ENCODE measurements around the gene CCDC146. TPM values are rescaled to one million over a fixed set of nuclear protein-coding genes. Genes with fewer than 3 reads are reported as not detected.

The CCDC146 gene
- total and polyA plus RNA-seq, 2 of the 8 experiments (the other 6 are each of a cell fraction or from before 2014, with no cell fraction given) = 0.88 to 2.4 TPM

- Histone ChIP-seq H3K79me2 (ENCODE audit: control insufficient read depth in 1 of 2, insufficient read depth in 2 of 2, low read length in 2 of 2) (no peaks in the 10 kb centered on the region), H3K23me2 (ENCODE audit: low read depth, low read length) (no peaks in the 10 kb centered on the region), H3K9ac (replicated peaks in 1 of 4; ENCODE audit: extremely low read depth in 1 of 4, low read depth in 3 of 4, low read length in 3 of 4) (no peak overlapping the region), H2BK120ac (replicated peaks; ENCODE audit: low read depth, low read length) (no peak overlapping the region), H4K20me1 (replicated peaks in 1 of 2; ENCODE audit: control insufficient read depth in 1 of 2, insufficient read depth in 2 of 2, low read length in 2 of 2) (no peaks in the 10 kb centered on the region), H2BK20ac (ENCODE audit: low read length) (no peak overlapping the region), H4K8ac (ENCODE audit: extremely low read depth, insufficient read depth, low read length) (no peak overlapping the region), H3K9me3 (ENCODE audit: insufficient read depth in 2 of 2, low read depth in 1 of 2, low read length in 1 of 2) (peaks cover 16 to 18% of the 10 kb centered on the region in 2 experiments), H4K5ac (ENCODE audit: insufficient read length, low read depth, low read length) (no peak overlapping the region), H3K4me2 (ENCODE audit: insufficient read depth in 1 of 2, low read depth in 2 of 2, low read length in 2 of 2) (no peak overlapping the region), H3K4ac (replicated peaks; ENCODE audit: insufficient read length, low read depth, low read length) (no peak overlapping the region), H2BK12ac (ENCODE audit: low read depth, low read length) (no peak overlapping the region), H3K23ac (ENCODE audit: insufficient read length) (no peak overlapping the region), H3K27me3 (replicated peaks in 1 of 4; ENCODE audit: control insufficient read depth in 3 of 4, extremely low read depth in 1 of 4, insufficient read depth in 3 of 4, low read length in 3 of 4) (no peaks in the 10 kb centered on the region), H4K91ac (replicated peaks; ENCODE audit: insufficient read length, low read length) (no peak overlapping the region), H3K18ac (ENCODE audit: extremely low read depth, low read length) (no peak overlapping the region), H2AK5ac (ENCODE audit: low read depth, low read length) (no peak overlapping the region), H2BK15ac (ENCODE audit: low read length) (no peak overlapping the region), H3K27ac (ENCODE audit: low read depth, low read length) (no peak overlapping the region), H2BK5ac (ENCODE audit: low read depth, low read length) (no peak overlapping the region), H3K4me1 (replicated peaks in 1 of 4; ENCODE audit: control insufficient read depth in 3 of 4, insufficient read depth in 4 of 4, low read length in 3 of 4) (no peaks in the 10 kb centered on the region), H3K56ac (replicated peaks; ENCODE audit: insufficient read length, low read depth, low read length) (no peak overlapping the region), H3K4me3 (ENCODE audit: extremely low read depth in 1 of 4, insufficient read depth in 2 of 4, low read depth in 3 of 4, low read length in 4 of 4) (no peak overlapping the region), H2AFZ (ENCODE audit: low read length) (no peak overlapping the region), H3K79me1 (ENCODE audit: low read depth, low read length) (no peaks in the 10 kb centered on the region), H3K14ac (ENCODE audit: insufficient read length) (no peak overlapping the region), H3K36me3 (ENCODE audit: control insufficient read depth in 2 of 4, insufficient read depth in 4 of 4, low read length in 3 of 4) (0 out of 8 replicates have a peak, but pooled peaks cover 0 to 4% (median 0%) of the 10 kb centered on the region in 4 experiments)
- ChIA-PET CTCF (ENCODE audit: partially characterized antibody) (interaction anchor here (1.6 kb wide), 1 partner anchor 38 kb away, joined by 4 read pairs; no protein-coding TSS in a partner anchor), POLR2A (ENCODE audit: partially characterized antibody) (no interaction called here)
- TF ChIP-seq EP300 (IDR thresholded peaks at IDR 0.05; ENCODE audit: borderline replicate concordance in 1 of 2, low read depth in 2 of 2, low read length in 2 of 2) (no peak), CTCF (IDR thresholded peaks at IDR 0.05; ENCODE audit: control extremely low read depth in 1 of 3, insufficient read depth in 1 of 3, low read depth in 1 of 3, low read length in 3 of 3) (no peak), POLR2AphosphoS5 (IDR thresholded peaks at IDR 0.05; ENCODE audit: low read depth, low read length) (no peak), RFX5 (IDR thresholded peaks at IDR 0.05; ENCODE audit: borderline replicate concordance, low read depth, low read length) (no peak), GABPA (IDR thresholded peaks at IDR 0.05; ENCODE audit: borderline replicate concordance, insufficient read depth, low read length) (no peak), SP2 (IDR thresholded peaks at IDR 0.05; ENCODE audit: low read length) (no peak)
- FAIRE-seq (no peak), DNase-seq (ENCODE audit: low read depth in 1 of 2, low spot score in 2 of 2) (no peak)
Measured at GRCh38 chr7:77208416-77208815, 86.0 kb downstream of the CCDC146 start.

Data from H1 (cell line).